HG03565 (cell line): ENCODE data around the gene SUPT6H.

Source experiments
- ATAC-seq: cut with Tn5 transposase; IDR thresholded peaks from one replicate; pipeline ENCODE4 v1.9.1; 2021; ENCODE audit warnings: mild to moderate bottlenecking, moderate library complexity; ENCODE audit not compliant: unreplicated experiment

SUPT6H gene

DNA sequence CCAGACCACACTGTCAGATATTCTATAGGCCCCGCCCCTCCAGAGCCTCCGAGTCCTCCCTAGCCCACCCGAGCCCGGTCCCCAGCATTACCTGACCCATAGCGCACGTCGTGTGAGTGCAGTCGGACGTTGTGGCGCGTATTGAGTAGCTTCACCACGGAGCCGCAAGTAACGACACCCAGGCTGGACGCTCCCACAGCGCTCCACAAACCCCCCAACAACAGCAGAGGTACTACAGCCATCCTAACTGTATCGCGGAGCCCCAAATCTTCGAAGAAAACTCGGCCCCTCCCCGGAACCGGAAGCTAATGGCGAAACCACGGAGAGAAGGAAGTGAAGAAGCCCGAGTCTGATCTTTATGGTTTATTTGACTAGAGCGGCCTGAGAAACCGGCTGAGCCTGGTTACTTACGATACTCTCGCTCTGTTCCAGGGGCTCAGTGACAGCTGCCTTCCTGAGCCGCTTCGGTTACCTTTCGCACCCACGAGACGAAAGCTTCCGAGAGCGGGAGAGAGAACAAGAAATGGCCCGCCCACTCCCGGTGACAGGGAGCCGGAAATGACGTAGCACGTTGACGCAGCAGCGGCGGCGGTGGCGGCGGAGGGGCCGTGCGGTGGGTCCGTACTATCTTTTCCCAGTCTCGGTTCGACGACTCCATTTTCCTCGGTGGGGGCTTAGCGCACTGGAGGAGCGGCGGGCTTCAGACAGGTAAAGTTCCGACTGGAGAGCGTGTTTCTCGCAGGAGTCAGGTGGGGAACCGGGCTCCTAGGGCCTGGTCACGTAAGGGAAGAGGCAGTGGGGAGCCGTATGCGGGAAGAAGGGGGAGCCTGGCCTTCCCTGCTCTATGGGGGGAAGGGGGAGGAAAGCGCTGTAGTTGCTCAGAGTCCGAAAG is at the start of gene SUPT6H, which contains the start of gene SDF2:
TSS of gene SUPT6H (plus strand) at position 571 of the 892 bp plus-strand sequence. CDS start 11,197 bp downstream, outside the sequence.
TSS of gene SDF2 (minus strand) at position 272 of the 892 bp plus-strand sequence. CDS start at position 242, 30 bp downstream.
- peak; percentile 58 for ATAC-seq

DNA sequence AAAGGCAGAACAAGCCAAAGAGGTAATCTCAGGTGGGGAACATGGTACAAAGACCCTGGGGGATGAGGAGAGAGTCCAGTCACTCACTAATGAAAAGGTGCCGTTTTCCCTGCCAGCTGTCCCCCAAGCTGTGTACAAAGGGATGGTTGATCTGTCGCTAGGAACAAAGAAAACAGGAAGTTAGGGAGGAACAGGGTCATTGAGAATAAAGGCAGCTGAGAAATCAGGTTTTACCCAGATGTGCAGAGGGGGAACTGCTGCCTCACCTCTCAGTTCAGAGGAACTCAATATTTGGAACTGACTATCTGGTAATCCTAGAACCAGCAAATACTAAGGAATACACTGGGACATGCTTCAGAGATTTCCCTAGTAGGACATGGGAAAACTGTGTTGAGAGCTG is 49.5 kb upstream of the SUPT6H start:
- ATAC-seq: no peak

- ATAC-seq: no peak
Measured at GRCh38 chr17:28612936-28613872, 48.8 kb upstream of the SUPT6H start.

DNA sequence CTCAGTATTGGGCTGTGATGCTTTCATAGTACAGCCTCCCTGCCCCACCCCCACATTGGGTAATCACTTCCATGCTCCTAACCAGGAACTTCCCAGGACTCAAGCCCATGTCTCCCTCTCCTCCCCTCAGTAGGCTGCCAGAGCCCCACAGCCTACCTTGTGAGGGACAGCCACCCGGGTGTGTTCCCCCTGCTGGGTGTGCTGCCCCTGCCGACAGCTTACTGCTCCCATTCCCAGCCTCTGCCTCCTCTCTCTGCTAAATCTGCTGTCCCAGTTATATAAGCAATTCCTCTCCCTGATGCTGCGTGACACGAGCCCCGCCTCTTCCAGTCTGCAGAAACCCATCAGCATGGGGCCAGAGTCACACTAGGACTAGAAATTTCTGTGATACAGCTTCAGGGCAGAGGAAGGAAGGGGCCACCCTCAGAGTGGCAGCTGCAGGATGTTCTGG is 48.0 kb upstream of the SUPT6H start, which contains the start of gene RSKR:
TSS of gene RSKR (minus strand) at position 255 of the 451 bp plus-strand sequence. CDS start at position 231, 24 bp downstream.
- ATAC-seq: no peak

DNA sequence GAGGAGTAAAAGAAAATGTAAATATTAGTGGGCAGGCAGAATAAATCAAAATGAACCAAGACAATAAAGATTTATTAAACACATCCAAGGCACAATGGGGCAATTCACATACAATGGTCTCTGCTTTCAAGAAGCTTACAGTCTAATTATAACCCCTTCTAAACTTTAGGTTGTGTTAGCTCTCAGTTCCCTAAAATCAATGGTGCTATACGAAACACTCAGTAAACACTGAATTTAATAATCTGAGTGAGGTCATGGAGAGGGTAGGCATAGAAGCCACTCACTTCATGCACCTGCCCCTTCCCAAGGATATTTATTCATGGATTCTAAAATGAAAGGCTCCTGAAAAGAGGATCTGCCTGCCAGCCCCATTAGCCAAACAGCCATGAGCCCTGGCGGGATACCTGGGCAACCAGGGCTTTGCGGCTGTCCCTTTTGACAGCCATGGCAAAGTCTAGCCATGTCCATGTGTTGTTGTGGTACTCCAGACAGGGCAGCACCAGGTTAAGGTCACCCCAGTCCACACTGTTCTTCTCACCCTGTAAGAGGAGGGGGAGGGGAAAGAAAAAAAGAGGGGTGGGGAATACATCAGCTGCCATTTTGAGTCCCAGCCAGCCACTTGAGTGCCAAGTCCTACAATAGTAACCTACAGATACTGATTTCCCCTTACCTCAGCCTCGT is 46.6 kb upstream of the SUPT6H start:
- no peak for ATAC-seq

DNA sequence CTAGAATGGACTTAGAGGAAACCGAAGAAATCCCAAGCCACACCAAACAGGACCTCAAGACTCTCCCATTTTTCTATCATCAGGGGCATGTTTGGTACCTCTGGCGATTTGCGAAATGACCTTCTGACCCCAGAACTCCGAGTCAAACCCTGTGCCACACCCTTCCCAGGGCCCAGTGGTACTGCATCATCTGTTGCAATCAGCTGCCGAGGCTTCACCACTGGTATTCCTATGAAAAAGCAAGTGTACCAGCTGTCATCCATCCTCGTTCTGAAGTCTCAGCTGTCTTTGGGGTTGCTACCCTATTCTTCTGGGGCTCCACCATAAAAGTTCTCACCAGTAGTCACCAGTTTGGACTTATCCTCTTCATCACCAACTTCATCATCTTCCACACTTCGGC is 45.7 kb upstream of the SUPT6H start:
- no peak for ATAC-seq

- no peak for ATAC-seq
Measured at GRCh38 chr17:28618464-28618863, 43.5 kb upstream of the SUPT6H start.

DNA sequence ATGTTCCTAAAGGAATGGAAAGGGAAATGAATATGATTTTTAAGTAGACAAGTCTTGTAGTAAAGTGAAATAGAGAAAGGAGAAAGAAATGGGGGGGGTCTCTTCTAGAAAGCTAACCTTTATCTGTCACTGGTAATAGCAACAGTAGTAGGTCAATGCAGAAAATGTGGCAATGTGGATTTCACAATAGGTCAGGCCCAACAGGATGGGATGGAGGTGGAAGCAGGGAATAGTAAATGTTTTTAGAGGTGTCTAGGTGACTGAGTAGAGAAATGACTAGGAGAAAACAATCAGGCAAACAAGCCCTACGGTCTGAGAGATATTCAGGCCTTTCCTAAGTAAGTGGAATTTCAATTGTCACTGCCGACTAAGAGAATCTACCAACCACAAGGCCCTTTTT is 42.0 kb upstream of the SUPT6H start:
- ATAC-seq: no peak

GRCh38 chr17:28622186-28622585 is 39.8 kb upstream of the SUPT6H start:
- ATAC-seq: no peak

- ATAC-seq: no peak
Measured at GRCh38 chr17:28623696-28624095, 38.3 kb upstream of the SUPT6H start.

DNA sequence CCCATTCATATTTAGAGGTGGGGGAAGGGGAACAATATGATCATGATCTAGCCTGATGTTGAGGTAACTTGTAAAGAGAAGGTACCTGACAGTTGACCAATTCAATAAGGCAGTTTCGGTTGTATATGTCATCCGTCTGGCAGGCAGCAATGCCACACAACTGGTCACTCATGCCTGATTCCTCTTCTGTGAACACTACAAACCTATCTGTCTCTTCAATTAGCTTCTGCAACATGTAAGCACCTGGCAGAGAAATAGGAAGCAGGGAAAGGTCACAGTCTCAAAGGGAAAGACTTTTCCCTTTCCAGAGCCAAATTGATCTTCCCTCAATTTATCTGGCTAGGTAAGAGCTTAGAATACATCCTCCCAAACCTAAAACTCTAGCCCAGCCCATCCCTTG is 37.9 kb upstream of the SUPT6H start:
- ATAC-seq: no peak

DNA sequence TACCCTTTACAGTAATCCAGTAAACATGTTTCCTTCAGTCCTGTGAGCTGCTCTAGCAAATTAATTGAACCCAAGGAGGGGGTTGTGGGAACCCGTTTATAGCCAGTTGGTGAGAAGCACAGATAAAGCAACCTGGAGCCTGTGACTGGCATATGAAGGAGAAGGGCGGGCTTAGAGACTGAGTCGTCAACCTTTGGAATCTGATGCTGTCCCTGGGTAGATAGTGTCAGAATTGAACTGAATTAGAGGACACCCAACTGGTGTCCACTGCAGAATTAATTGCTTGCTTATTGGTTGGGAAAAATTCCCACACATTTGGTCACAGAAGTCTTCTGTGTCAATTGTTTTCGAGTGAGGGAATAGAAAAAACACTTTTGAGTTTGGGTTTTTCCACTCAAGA is 35.2 kb upstream of the SUPT6H start:
- ATAC-seq: no peak

- no peak for ATAC-seq
Measured at GRCh38 chr17:28634206-28634865, 27.7 kb upstream of the SUPT6H start.

DNA sequence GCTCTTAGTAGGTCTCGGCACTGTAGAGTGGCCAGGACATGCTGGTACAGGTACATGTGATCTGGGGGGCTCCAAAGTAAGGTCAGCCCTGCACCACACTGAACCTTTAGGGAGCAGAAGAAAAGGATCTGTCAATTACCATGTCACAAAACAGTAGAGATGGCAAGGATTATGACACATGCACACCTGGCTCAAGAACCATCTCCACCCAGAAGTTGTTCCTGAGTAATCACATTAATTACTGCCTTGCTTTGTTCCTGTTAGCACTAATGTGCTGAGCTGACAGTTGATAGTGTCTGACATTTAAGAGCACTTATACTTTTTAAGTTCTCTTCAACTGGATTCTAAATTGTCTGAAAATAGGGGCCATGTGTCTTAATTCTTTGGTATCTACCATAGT is 26.5 kb upstream of the SUPT6H start:
- ATAC-seq: no peak

GRCh38 chr17:28641579-28641978 is 20.4 kb upstream of the SUPT6H start:
- ATAC-seq: no peak

DNA sequence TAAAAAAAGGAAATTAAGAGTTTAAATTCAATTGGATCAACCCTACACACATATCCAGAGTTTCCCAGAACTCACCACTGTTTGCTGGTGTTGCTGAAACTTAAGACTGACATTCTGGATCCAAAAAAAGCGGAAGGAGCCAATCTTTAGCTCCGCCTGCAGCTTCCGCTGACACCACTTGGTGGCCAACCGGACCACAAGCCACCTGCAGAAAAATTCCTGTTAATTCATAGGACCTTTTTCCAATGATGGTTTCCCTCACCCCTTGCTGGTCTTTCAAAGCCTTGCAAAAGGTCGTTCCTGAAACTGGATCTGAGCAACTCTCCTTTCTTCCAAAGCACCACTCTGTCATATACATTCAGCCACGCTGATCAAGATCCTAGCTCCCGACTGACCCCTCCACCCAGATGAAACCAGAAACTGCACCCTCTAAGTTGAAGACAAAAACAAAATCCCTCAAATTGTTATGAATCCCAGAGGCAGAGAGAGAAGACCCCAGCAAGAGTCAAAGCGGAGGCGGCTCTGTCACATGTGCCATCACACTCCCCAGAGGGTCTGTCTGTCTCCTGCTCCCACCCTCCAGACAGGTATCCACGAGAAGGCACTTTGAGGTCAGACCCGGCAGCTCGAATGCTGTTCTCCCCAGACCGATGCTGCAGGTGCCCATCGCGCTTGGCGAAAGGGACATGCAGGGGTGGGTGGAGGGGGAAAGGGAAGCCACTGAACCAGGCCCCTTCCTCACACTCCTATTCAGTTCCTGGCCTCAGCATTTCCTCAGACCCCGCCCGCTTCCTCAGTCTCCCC is 17.8 kb upstream of the SUPT6H start:
- no peak for ATAC-seq

DNA sequence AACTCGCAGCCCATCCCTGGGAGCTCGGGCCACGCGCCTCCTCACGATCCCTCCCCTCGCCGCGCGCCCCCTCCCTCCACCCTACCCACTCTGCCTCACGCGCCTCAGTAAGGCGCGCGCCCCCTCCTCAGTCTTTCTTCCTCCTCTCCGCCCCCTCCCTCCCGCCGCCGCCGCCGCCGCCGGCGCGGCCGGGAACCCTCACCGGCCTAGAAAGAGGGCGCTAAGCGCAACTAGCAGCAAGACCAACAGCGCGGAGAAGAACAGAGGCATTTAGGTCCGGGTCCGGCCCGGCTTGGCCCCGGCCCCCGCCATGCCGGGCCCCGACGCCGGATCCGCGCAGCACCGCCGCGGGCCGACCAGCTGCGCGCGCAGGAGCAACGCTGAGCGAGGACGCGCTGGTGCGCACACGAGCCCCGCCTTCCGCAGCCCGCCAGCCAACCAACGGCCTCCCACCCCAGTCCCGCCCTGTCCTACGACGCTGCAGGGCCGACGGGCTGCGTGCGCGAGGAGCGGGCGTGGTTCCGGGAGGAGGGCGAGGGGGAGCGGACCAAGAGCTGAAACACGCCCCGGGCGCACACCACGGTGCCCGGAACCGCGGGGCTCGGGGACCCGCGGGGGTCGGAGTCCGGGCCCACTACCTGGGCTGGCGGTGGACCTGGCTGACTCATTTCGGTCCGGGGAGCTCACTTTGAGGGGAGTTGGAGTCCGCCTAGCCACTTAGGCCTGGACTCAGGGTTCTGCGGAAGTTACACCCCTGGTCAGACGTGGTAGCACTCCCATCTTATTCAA is 17.0 kb upstream of the SUPT6H start, which contains the start of gene BLTP2:
TSS of gene BLTP2 (minus strand) at position 372 of the 789 bp plus-strand sequence. CDS start at position 270, 102 bp downstream.
- peak; percentile 84 for ATAC-seq

- no peak for ATAC-seq
Measured at GRCh38 chr17:28645576-28645939, 16.4 kb upstream of the SUPT6H start.
